HG03108 (cell line): ENCODE measurements around the gene RBM38.

Source experiments
- ATAC-seq: cut with Tn5 transposase; IDR thresholded peaks from one replicate; pipeline ENCODE4 v1.9.1; 2021; ENCODE audit warnings: moderate library complexity; ENCODE audit not compliant: unreplicated experiment

The RBM38 gene

GRCh38 chr20:57389695-57390603 is 1.2 kb upstream of the RBM38 start:
- no peak for ATAC-seq

GRCh38 chr20:57391439-57392301 is 474 bp downstream of the RBM38 start:
- ATAC-seq = no peak

DNA sequence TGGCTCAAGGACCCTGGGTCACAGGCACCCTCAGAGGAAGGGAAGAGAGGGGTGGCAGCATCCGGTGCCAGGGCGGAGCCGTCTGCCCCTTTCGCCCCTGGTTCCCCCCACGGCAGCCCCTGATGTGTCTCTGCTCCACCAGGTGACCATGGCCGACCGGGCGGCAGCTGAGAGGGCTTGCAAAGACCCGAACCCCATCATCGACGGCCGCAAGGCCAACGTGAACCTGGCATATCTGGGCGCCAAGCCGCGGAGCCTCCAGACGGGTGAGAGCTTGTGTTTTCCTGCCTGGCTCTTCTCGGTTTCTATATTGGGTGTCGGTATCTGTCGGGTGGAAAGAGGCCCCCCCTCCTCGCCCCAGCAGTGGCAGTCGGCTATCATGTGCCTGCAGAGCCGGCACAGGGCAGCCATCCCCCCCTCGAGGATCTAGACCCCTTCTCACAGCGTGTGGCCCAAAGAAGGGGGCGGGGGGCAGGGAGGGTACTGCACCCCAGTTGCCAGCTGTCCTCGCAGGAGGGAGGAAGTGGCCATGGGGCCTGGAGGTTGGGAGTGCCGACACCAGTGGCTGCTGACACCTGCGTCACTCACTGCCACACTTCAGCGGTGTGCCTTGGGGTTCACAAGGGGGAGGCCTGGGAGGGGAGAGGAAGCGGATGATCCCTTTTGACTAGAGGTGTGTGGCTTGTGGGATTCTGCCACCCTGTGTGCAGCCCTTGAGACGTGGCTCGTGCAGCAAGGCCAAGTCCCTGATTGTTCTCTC is 1.5 kb downstream of the RBM38 start:
- no peak for ATAC-seq

GRCh38 chr20:57393321-57394120 is 2.3 kb downstream of the RBM38 start:
- ATAC-seq = no peak

DNA sequence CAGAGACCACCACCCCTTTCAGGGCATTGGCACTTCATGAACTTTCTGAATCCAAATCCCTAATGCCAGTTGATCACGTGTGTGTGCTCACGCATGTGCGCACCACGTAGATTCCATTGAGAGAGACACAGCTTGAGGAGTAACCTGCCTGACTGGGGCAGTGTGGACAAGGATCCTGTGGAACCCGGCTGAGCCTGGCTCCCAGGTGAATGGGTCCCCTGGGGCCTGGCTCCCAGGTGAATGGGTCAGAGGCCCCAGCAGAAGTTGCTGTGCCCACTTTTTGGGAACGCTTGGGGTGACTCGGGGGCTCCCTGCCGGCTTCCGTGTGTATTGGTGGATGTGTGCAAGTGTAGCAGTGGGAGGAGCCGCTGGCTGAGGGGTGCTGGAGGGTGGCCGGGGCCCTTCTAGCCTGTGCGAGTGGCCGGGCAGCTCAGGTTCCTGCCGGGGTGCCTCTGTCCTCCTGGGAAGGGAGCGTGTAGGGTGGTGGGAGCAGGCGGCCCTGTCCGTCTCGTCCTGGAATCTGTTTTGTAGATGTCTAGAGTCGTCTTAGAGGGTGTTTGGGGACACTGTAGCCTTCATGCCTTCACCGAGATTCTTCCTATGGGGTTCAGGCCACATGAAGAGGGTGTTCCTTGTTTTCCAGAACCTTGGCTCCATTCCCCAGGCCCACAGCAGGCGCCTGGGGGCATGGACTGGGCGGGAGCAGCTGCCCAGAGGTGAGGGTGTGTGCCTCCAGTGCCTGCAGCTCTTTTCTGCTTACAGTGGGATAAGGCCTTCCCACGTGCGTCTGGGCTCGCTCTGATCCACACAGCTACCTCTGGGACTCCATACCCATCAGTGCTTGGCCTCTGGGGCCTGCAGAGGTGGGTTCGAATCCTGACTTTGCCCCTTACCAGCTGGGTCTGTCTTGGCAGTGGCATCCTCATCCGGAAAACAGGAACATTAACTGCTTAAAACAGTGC is 3.2 kb downstream of the RBM38 start:
- ATAC-seq = no peak

DNA sequence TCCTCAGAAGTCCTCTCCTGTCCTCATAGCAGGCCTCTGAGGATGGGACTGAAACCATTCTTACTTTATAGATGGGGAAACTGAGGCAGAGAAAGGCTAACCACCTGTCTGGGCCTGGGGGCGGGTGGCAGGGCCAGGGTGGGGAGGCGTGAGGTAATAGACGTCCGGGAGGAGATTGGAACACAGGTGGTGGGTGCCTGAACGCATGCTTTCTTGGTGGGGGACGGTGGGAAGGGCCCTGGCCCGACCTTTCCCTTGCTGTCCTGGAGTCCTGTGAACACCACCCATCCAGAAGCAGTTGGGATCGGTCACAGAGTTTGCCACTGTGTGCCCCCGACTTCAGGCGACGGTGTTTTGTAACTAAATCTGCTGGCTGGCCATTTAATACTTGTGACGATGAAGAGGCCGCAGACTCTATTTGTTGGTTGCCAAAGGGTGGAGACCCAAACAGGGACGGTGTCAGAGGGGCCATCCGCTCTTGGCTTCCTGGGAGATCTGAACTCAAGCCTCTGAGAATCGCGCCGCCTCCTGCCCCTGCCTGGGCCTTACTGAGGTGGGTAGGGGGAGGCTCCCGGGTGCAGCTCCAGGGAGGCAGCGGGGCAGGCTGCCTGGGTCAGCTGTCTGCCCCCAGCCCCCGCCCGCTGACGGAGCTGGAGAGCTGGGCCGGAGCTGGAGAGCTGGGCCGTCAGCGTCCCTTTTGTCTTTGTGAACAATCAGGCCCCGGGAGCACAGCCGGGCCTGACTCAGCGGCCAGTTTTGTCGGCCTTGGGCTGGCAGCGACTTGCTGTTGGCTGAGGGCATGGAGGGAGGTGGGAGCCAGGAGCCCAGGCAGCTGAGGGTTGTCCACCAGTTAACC is 4.1 kb downstream of the RBM38 start:
- ATAC-seq = no peak

DNA sequence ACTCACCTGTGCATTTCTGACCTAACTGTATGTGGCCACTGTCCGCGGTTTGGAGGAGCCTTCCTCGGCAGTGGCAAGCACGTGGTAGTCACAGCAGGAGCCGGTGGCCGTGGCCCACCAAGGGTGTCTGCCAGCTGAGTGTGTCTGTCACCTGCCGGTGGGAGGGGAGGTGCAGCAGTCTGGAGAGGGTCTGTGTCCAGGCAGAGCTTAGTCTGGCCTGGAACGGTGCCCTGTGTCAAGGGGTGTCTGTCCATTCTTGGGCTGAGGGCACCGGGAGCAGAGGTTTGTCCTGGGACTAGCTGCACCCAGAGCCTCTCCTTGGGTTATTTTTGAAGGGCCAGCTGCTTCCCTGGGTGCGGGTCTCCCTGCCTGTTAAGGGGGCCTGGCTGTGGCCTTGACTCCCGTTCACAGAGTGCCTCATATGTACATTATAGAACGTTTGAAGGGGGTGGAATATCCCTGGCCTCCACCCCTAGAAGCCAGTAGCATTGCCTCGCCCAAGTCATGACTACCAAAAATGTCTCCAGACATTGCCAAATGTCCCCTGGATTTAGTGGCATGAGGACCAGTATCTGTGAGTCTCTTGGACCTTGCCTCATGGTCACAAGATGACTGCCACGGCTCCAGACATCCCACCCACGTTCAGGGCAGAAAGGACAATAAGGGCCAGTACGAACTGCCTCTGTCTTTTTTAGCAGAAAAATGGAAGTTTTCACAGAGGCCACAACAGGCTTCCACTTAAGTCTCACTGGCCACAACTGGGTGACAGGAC is 5.2 kb downstream of the RBM38 start:
- no peak for ATAC-seq

DNA sequence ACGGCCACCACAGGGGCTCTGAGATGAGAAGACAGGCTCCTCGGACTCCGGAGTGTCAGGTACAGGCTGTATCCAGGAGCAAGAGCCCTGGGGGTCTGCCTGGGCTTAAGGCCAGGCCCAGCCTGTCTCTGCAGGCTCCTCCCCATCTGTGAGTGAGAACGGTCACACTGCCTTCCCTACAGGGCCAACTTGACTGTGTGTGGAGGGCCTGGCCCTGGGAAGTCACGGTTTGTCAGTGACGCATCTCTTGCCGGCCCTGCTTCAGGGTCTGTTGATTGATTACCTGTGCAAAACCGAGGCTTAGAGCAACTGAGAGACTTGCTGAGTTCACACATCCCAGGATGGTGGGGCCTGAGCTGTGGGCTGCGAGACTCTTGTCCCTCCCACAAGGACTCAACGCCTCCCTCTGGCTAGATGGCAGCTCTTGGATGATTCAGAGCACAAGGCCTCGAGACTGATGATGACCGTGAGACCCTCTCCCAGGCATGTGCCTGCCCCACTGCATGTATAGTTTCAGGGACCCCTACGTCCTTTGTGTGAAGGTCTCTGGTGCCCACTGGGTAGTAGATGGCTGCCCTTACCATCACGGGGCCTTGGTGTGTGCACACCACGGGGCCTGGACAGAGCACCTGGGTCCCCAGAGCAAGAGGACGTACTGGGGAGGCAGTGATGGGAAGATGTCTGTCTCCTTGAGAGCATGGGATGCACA is 5.9 kb downstream of the RBM38 start:
- ATAC-seq = no peak

- ATAC-seq = no peak
Measured at GRCh38 chr20:57397693-57398108, 6.5 kb downstream of the RBM38 start.

- peak; percentile 51 for ATAC-seq
Measured at GRCh38 chr20:57398231-57398821, 7.1 kb downstream of the RBM38 start.

DNA sequence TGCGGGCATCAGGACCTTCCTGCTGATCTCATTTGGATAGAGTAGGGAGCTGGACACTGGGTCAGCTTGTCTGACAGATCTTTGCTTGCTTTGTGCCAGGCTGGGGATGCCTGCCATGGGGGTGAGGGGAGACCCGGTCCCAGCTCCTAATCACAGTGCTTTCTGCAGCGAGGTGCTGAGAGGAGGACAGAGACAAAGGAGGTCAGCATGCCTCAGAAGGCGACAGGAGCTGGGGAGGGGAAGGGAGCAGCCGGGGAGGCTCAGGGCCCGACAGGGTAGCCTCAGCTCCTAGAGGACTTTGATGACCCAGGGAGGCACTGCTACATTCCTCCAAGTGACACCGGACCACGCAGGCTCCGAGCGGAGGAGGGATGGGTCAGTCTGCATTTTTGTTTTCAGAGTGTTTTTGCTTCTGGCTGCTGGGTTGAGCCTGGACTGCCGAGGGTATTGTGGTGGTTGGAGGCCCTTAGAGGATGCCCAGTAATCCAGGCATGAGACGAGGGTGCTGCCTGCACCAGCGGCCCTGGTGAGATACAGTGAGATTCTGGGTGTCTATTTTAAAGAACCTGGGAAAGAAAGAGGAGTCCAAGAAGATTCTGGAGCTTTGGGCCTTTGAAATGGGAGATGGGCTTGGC is 7.8 kb downstream of the RBM38 start:
- ATAC-seq = no peak

DNA sequence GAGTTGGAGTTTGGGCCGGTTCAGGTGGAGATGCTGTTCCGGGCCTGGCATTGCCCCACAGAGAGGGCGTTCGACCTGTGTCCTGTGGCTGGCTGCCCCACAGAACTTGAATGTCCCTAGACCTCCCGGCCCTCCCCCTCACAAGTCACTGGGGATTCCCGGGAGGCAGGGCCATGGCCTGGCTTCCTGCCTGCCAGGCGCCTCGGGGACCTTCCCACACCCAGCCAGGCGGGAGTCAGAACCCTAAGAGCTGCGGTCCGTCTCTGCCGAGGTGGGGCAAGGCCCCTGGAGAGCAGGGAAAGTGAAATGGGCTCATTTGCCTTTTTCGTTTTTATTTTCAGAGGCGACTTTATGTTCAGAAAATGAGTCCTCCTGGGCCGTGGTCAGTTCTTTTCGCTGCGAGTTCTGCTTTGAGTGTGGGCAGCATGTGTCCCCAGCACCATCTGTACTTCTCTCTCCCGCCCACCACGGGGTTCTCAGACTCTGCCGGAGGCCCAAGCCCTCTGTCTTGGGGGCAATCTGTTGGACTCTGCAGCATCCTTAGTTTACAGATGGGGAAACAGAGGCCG is 8.5 kb downstream of the RBM38 start:
- peak; percentile 42 for ATAC-seq

GRCh38 chr20:57400231-57400701 is 9.1 kb downstream of the RBM38 start:
- no peak for ATAC-seq

DNA sequence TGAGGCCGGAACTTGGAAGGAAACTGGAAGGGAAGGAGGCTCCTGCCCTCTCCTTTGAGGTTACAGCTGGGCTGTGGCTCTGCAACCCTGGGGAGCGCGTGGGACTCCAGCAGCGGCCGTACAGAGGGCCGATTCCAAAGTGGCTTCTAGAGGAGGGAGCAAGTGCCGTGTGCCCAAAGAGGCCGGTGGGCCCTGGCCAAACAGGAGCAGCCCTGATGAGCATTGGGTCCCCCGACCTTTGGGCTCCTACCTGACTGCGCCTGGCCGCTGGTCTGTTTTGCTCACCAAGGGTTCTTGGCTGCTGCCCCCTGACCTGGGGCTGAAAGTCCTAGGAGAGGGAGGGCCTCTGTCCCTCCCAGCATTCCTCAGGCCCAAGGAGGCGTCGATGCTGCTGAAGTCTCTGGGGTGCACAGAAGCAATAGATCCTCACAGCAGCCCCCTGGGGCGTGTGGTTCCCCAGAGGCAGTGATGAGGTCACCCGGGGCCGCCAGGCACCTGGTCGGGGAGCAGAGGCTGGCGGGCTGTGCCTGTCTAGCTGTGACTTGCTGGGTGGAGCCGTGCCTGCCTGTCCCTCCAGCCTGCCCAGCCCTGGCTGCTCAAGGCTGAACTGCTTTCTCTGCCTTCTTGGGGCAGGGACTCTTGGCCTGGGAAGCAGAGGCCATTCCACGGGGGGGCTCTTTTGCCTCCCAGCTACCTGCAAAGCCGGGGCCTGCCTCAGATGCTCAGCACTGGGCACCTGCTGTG is 9.8 kb downstream of the RBM38 start:
- ATAC-seq = peak; percentile 24

DNA sequence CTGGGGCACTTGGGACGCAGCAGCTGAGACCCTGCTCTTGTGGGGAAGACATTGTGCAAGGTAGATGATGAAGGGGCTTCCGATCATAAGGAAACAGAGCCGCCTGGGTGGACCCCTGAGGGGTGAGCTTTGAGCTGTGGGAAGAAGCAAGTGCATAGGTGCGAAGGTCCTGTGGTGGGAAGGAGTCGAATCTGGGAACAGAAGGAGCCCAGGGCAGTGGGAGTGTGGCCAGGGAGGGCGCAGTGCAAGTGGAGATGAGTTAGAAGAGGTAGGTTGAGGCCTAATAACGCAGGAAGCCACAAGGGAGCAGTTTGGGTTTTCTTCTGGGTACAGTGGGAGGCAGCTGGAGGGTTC is 10.3 kb downstream of the RBM38 start:
- ATAC-seq = no peak
